Stimulated activated CD4-positive, alpha-beta T cell treated with anti-CD3 and anti-CD28 coated beads, Interleukin-1b, Interleukin-23, amount 100 ng/mL, for 4 hours (primary cell): ENCODE data around the gene MZF1.
"Not testable (repeated sequence)": the region's sequence is repeated elsewhere in the genome, so short reads cannot be mapped to it uniquely, and the experiment has no call there.

ENCODE experiments used
- DNase-seq, 2 donors: peaks; one replicate each; pipeline ENCODE4 v3.0.0-alpha.2; 2020; ENCODE audit warnings: low read depth in 2 of 2

The MZF1 gene

DNA sequence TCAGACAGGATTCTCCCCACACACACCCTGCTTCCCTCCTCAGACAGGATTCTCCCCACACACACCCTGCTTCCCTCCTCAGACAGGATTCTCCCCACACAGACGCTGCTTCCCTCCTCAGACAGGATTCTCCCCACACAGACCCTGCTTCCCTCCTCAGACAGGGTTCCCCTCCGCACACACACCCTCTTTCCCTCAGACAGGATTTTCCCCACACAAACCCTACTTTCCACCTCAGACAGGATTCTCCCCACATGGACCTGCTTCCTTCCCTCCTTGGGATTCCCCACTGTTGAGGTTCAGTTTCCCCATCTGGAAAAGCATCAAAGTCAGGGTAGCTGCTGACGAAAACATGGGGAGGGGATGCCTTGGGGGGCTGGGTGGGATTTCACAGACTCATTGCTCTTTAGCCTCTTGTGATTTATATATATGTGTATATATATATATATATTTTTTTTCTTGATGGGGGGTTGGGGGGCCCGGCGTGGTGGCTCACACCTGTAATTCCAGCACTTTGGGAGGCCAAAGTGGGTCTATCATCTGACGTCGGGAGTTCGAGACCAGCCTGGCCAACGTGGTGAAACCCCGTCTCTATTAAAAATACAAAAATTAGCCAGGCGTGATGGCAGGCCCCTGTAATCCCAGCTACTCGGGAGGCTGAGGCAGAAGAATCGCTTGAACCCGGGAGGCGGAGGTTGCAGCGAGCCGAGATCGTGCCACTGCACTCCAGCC is 30.3 kb downstream of the MZF1 start:
- not testable (repeated sequence) for DNase-seq

DNA sequence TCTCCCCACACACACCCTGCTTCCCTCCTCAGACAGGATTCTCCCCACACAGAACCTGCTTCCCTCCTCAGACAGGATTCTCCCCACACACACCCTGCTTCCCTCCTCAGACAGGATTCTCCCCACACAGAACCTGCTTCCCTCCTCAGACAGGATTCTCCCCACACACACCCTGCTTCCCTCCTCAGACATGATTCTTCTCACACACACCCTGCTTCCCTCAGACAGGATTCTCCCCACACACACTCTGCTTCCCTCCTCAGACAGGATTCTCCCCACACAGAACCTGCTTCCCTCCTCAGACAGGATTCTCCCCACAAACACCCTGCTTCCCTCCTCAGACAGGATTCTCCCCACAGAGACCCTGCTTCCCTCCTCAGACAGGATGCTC is 34.0 kb downstream of the MZF1 start:
- DNase-seq = not testable (repeated sequence)

DNA sequence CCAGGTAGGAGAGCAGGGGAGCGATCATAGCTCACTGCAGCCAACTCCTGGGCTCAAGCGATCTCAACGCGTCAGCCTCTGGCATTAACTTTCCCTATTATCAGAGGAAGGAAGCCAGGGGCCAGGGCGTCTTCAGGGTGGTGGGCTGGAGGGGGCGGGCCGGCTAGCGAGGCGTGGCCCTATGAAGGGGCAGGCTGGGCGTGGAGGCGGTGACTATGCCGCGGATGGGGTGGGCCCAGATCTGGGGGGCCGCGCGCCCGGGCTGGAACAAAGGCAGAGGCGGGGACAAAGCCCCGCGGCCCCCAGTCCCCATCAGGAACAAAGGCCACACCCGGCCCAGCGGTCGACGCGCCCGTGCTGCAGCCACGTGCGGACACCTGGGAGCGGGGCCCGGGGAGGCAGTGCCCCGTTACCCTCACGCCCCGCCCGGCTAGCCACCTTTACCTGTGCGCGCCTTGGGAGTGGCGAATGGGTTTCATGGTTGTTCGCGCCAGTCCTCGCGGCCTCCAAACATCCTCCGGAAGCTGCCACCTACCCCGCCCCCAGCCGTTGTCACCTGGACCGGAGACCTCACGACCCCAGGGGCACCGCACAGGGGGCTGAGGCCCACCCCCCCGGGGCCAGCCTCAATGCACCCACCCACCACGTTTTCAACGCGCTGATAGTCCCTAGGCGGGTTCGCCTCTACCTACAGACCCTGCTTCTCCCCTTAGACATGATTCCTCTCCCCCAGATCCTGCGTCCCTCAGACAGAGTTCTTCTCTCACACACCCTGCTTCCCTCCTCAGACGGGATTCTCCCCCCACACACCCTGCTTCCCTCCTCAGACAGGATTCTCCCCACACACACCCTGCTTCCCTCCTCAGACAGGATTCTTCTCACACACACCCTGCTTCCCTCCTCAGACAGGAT is 34.6 kb downstream of the MZF1 start:
- no peak for DNase-seq

DNA sequence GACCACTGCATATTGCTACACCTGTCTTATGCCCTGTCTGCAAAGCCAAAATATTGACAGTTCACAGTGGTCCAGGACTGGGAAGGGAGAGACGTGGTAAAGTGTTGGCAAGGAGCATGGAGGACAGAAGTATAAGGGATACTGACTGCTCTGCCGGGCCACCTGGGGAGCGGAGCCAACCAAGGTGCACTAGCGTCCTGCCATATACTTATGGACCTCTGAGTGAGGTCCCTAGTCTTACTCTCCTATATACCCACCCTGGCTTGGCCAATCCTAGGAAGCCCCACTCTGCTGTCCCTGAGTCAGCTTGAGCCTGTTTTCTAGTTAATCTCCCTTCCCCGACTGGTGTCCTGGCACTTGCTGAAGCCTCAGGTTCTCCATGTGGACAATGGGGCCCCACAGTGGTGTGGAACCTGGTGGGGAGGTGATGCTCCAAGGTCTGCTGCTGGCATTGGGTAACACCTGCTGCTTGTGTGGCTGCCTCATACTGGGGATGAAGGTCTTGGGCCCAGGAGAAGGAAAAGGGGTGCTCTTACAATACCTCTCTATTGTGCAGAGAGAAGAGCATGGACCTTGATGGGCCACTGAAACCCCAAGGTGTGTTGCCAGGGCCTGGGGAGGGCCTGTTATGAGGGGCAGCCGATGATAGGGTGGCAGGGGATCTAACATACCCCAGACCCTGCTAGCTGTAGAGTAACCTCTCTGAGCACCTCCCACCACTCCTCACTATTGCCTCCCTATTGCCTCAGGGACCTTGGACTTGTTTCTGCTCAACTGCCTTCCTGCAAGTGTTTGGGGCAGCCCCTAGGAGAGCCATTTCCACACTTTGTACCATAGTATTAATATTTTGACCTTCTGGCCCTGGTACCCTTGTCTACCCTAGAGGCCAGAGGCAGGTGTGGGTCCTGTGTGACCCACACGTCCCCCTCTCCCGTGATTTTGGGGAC is 36.0 kb downstream of the MZF1 start:
- no peak for DNase-seq

DNA sequence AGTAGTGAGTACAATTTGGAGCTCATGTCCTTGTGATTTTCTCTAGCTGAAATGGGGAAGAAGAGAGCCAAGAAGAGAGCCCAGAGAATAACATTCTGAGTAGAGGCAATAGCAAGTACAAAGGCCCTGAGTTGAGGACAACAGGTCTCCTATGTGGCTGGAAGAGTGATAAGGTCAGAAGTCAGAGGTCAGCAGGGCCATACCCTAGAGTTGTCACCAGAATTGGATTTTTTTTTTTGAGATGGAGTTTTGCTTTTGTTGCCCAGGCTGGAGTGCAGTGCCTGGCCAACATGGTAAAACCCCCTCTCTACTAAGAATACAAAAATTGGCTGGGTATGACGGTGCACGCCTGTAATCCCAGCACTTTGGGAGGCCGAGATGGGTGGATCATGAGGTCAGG is 37.3 kb downstream of the MZF1 start:
- no peak for DNase-seq

DNA sequence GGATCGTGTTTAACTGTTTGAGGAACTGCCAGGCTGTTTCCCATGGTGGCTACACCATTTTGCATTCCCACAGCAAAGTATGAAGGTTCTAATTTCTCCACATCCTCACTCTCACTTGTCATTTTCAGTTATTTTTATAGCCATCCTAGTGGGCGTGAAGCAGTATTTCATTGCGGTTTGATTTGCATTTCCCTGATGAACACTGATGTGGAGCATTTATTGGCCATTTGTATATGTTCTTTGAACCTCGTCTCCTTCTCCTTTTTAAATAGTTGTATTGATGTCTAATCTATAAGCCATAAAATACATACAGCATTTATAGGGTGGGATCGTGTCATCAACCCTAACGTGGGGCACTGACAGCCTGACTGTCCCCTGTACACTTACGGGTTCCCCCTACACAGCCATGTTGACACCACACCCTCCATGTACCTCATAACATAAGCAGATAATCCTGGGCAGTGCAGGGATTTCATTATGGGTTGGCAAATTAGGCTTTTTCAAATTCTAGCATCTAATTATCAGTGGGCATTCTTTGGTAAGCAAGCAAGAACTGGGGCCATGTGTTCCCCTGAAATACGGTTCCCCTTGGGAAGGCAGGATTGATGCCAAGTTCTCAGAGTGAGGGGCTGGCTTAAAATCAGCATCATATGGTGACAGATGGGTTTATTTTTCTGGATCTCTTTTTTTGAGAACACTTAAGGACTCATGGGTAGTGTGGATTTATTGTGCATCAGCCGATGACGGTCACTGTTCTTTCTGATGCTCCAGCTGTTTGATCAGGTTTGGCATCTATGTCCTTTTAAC is 41.9 kb downstream of the MZF1 start:
- no peak for DNase-seq

DNA sequence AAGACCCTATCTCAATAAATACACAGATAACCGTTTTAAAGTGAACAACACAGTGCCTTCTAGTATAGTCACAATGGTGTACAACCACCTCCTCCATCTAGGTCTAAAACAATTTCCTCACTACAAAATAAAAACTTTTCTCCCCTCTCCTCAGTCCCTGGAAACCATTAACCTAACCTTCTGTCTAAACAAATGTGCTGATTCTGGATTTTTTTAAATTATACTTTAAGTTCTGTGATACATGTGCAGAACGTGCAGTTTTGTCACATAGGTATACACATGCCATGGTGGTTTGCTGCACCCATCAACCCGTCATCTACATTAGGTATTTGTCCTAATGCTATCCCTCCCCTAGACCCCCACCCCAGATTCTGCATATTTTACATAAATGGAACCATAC is 43.7 kb downstream of the MZF1 start:
- DNase-seq = no peak

DNA sequence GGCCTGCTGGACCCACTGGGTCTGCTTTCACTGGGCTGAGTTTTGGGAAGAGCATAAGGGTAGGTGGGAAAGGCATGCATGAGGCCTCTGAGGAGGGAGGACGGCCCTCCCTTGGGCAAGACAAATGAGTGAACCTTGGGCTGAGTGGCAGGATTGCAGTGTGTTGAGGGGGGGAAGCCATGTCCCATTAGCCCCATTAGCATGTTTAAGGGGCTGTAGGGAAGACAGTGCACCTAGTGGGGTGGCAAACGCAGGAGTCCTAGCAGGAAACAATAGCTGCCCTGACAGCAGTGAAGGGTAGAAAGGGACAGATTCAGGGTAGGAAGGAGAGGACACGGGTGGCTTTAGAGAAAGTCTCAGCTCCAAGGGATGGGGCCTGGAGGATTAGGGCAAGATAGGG is 50.4 kb downstream of the MZF1 start:
- no peak for DNase-seq

DNA sequence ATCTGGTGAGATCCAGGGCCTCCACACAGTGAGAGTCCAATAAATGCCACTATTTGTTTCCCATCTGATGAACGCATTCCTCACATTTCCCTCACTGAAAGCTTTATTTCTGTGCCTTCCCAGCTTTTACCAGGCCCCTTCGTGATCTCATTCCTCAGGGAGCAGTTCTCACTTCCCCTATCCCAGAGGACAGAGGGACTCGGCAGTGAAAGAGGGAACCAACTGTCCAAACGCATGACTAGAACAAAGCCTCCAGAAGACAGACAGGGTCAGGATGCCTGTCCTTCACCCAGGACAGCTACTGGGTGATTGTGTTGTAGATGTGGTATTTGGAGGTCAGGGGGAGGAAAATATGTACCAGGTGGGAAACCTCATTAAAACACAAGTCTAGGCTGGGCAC is 51.5 kb downstream of the MZF1 start:
- DNase-seq = no peak

DNA sequence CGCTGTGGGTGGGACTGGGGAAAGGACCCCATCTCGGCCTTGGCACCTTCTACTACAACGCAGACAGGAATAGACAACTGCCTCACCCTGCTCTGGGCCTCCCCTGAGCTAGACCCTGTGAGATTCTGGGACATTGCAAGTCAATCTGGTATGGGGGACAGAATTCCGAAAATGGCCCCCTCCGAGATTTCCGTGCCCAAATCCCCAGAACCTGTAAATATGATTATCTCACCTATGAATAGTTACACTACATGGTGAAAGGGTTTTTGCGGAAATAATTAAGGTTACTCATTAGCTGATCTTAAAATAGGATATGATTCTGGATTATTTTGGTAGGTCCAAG is 52.9 kb downstream of the MZF1 start:
- DNase-seq = no peak

DNA sequence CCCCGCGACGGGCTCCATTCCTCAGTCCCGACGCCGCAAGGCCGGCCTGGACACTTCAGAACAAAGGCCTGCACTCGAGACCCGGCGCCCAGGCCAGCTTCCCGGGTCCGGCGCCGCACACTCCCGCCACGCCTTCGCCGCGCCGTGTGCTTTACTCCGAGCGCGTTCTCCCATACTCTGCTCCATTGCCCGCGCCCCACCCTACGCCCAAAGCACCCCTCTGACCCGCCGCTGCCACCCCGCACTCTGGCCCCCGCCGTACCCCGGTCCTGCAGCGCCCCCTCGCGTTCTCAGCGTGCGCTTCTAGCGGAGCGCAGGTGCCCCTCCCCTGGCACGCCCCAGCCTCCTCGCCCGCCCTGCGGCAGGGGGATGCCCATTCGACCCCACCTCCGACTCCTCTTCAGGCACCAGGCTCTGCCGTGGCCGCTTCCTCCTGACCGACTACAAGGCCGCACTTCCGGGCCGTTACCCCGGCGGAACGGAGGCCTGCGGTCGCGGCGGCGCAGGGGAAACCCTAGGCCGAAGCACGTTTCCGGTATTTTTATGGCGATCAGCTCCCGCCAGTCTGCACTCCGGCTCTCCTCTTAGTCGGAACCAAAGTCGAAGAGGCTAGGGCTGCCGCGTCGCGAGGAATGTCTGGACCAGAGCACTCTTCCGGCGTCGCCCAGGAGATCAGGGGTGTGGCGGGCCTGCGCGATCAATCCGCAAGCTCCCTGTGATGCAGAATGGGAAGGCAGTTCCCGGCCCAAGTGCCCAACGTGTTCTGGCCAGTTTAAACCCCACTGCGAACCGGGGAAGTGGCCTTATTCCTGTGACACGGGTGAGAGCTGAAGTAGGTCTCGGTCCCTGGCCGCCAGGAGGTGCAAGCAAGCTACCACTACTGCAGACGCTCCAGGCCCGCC is 53.5 kb downstream of the MZF1 start, which contains the start of gene ZBTB45:
TSS of gene ZBTB45 (minus strand) at position 456 of the 902 bp plus-strand sequence. CDS start 2,137 bp downstream, outside the sequence.
- DNase-seq = peak; percentile 80 to 89

DNA sequence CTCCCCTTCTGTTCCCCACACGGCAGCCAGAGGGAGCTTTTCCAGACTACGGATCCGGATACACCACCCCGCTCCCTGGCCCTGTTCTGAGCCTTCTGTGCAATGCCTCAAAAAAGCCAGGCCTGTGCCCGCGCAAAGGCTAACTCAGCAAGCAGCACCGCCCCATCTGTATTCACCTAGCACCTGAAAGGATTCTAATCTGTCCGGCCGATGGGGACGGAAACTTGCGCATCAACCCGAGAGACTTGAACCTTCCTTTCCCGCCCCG is 54.1 kb downstream of the MZF1 start:
- no peak for DNase-seq

DNA sequence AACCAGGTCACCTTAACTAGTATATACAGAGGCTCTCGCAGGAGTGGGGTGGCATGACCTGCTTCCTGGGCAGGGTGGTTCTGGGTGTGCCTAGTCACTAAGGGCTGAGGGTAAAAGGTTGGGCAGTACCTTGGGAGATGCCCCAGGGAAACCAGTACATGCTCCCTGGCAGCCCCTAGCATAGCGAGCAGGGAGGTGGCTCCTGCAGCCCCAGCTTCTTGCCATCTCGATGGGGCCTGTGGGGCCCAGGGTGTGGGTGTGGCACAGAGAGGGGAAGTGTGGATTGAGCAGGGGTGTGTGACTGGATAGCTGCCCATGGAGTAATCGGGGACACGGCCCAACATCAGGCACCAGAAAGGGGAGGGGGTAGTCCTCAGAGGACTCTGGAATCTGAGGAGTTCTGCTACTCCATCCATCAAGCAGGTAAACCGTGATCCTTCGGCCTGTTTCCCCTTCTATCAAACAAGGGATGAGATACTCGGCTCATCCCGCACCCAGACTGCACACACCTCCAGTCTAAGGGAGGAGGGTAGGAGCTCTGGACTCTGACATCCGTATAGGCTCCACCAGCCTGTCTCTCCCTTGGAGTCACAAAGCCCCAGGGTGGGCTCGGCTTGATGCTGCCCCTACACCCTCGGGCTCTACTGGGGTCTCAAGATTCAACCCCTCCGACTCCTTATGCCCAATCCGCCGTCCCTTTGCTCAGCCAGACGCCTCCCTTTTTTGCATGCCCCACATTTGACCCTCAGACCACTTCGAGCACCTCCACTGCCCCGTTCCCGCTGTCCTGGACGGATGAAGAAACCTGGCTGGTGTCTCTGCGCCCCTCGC is 54.7 kb downstream of the MZF1 start:
- no peak for DNase-seq

DNA sequence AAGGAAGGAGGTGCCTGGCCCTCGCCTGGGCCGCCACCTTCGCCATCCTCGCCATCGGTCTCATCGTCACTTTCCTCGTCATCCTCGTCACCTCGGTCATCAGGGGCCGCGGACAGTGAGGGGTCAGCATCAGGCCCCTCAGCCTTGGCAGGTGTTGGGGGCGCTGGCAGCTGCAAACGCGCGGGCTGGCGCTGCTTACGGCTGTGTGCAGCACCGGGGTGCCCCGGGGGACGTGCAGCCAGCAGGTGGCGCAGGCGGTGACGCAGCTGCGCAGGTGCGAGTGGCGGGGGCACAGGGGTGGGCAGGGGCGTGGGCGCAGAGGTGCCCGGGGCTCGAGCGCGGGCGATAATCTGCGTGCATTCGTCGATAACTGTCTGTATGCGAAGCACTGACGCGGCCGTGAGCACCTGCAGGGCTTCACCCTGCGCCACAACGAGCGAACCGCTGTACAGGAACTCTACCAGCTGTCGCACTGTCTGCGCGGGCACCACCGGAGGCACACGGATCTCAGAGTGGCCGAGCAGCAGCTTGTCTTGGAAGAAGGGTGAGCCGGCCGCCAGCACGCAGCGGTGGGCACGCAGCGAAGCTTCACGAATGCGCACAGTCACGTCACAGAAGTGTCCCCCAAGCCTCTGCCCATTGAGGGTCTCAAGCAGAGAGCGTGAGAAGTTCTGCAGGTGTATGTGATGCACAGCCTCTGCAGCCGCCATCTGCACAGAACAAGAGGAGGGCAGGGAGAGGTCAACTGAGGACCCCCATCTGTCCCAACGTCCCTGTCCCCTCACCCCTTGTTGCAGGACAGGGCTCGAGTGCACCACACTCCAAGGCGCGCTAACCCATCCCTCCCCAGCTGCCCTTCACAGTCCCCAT is 55.9 kb downstream of the MZF1 start:
- no peak for DNase-seq

DNA sequence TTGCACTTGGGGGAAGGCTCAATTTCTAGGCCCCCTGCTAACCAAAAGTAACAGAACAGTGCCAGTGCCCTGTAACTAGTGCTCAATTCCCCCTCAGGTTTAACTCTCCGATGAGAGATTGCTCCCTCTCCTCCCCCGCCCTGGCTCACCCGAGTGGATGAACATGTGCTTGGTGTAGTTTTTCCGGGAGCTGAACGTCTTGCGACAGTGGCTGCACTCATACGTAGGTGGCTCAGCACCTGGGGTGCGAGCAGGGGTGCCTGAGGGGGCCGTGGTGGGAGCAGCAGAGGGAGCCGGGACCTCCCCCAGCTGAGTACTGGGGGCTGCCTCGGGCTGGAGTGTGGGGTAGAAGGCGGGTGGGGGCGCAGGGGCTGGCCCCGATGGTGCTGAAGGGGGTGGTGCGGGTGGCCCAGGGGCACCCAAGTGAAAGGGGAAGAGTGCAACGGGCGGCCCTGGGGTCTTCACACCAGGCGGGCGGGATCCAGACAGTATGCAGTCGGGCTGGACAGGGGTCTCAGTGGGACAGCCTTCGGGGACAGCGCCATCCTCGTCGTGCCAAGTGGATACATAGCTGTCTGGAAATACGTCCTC is 56.8 kb downstream of the MZF1 start:
- no peak for DNase-seq

DNA sequence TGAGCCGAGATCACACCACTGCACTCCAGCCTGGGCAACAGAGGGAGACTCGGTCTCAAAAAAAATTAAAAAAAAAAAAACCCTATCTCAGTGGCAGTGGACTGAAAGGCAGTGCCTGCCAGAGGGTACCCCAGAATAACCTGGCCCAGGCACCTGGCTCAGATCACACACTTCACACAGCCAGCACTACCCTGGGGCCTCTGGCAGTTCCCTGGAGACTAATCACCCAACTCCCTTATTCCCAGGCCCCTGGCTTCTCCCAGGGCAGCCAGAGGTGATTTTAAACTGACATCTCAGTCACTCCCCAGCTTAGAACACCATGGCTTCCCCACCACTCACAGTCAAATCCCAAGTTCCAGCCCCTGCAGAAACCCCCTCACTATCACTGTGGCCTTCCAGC is 57.9 kb downstream of the MZF1 start:
- no peak for DNase-seq

DNA sequence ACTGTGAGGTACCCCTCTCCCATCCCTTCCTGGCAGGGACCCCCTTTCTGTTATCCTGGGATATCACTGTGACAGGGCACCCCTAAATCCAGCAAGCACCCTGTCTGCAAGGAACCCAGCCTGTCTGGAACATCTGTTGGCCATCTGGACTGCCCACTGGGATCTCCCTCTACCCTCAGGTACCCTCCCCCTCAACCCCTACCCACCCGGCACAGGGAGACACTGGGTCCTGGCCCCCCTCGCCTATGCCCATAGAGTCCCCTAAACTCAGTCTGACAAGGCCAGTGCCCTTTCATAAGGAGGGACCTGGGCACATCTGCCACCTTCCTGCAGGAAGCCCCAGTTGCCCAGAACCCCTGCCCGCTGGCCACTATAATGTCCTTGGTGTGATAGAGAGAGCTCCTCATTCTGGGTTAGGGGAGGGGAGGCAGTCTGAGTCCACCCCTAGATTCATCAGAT is 58.5 kb downstream of the MZF1 start:
- DNase-seq = no peak
